ENCODE data around the gene AFMID.
"Not testable (repeated sequence)": the region's sequence is repeated elsewhere in the genome, so short reads cannot be mapped to it uniquely, and the experiment has no call there.

The AFMID gene

GRCh38 chr17:78238823-78239488, 51.8 kb downstream of the AFMID start:
- DNase-seq (ENCODE audit: low spot score), result no peak

- DNase-seq (ENCODE audit: low spot score), result no peak
Observed at GRCh38 chr17:78239489-78239931, 52.3 kb downstream of the AFMID start.

GRCh38 chr17:78240012-78240655, 53.0 kb downstream of the AFMID start:
- DNase-seq (ENCODE audit: low spot score), result no peak

- DNase-seq (ENCODE audit: low spot score), result no peak
Observed at GRCh38 chr17:78240839-78241238, 53.7 kb downstream of the AFMID start.

GRCh38 chr17:78241277-78242023, 54.3 kb downstream of the AFMID start:
- DNase-seq (ENCODE audit: low spot score), result no peak

- DNase-seq (ENCODE audit: low spot score), result no peak
Observed at GRCh38 chr17:78242024-78242742, 55.0 kb downstream of the AFMID start.

GRCh38 chr17:78247304-78247703, 60.1 kb downstream of the AFMID start:
- no peak for DNase-seq (ENCODE audit: low spot score)

GRCh38 chr17:78248051-78248914, 61.1 kb downstream of the AFMID start:
- DNase-seq (ENCODE audit: low spot score), result no peak

- no peak for DNase-seq (ENCODE audit: low spot score)
Observed at GRCh38 chr17:78249074-78249817, 62.1 kb downstream of the AFMID start.

- DNase-seq (ENCODE audit: low spot score), result no peak
Observed at GRCh38 chr17:78249818-78250806, 63.0 kb downstream of the AFMID start.

- peak; percentile 92 for DNase-seq (ENCODE audit: low spot score)
Observed at GRCh38 chr17:78250891-78251772, 64.0 kb downstream of the AFMID start.

- DNase-seq (ENCODE audit: low spot score), result no peak
Observed at GRCh38 chr17:78251773-78252103, 64.6 kb downstream of the AFMID start.

- DNase-seq (ENCODE audit: low spot score), result no peak
Observed at GRCh38 chr17:78252111-78252634, 65.0 kb downstream of the AFMID start.

- DNase-seq (ENCODE audit: low spot score), result no peak
Observed at GRCh38 chr17:78252701-78253635, 65.8 kb downstream of the AFMID start.

- DNase-seq (ENCODE audit: low spot score), result not testable (repeated sequence)
Observed at GRCh38 chr17:78253636-78253945, 66.4 kb downstream of the AFMID start.

- DNase-seq (ENCODE audit: low spot score), result peak; percentile 83
Observed at GRCh38 chr17:78253946-78254672, 66.9 kb downstream of the AFMID start.

Data from activated CD4-positive, alpha-beta T cell treated with anti-CD3 and anti-CD28 coated beads, Interleukin-2, Interleukin-4, amounts not matched to agents 100 ng/mL and 50 ng/mL, durations not matched to agents 16 hours and 8 hours (primary cell).